ENCODE measurements around the gene FHAD1.

DNA sequence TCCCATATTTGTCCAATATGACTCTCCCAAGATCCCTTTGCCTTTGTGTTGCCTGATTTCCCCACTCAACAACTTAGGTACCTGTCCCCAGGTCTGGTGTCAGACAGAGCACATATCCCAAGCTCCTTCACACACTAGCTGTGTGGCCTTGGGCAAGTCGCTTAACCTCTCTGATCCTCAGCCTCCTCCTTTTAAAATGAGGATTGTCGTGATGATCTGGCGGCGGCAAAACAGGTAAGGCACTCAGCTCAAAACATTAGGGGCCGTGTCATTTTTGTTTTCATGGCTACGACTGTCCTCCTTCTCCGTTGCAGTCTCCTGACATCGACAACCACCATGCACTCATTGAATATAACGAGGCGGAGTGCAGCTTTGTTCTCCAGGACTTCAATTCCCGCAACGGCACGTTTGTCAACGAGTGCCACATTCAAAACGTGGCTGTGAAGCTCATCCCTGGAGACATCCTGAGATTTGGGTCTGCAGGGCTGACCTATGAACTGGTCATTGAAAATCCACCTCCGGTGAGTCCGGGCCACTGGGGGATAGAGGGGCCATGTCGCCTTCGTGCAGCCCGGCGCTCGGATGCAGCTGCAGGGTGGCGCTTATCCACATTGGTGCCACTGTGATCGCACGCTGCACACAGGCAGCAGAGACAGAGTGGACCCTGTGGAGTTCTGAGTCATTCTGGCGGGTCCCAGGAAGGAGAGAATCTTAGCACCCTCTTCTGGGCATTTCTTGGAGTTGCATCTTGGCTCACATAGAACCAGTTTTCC, 25.2 kb downstream of the FHAD1 start:
- TF ChIP-seq, protein P1, sequence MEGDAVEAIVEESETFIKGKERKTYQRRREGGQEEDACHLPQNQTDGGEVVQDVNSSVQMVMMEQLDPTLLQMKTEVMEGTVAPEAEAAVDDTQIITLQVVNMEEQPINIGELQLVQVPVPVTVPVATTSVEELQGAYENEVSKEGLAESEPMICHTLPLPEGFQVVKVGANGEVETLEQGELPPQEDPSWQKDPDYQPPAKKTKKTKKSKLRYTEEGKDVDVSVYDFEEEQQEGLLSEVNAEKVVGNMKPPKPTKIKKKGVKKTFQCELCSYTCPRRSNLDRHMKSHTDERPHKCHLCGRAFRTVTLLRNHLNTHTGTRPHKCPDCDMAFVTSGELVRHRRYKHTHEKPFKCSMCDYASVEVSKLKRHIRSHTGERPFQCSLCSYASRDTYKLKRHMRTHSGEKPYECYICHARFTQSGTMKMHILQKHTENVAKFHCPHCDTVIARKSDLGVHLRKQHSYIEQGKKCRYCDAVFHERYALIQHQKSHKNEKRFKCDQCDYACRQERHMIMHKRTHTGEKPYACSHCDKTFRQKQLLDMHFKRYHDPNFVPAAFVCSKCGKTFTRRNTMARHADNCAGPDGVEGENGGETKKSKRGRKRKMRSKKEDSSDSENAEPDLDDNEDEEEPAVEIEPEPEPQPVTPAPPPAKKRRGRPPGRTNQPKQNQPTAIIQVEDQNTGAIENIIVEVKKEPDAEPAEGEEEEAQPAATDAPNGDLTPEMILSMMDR (IDR thresholded peaks at IDR 0.05), result peak in 1 of 2 donors; percentile 78
- TF ChIP-seq POLR2AphosphoS5 (IDR thresholded peaks at IDR 0.05), result no peak
